Skeletal muscle satellite cell (primary cell): ENCODE measurements around the gene GTF2F2.
"Not testable (repeated sequence)": the region's sequence is repeated elsewhere in the genome, so short reads cannot be mapped to it uniquely, and the experiment has no call there.

Experiments
- H3K27me3 ChIP-seq: 2 replicates; pipeline ENCODE4 v1.7.0; 2013; ENCODE audit warnings: low read length; ENCODE audit not compliant: control insufficient read depth, insufficient read depth
- H3K36me3 ChIP-seq: 2 replicates; pipeline ENCODE4 v1.7.0; 2013; ENCODE audit warnings: mild to moderate bottlenecking, control low read depth, low read length; ENCODE audit not compliant: insufficient read depth
- H3K4me1 ChIP-seq: 2 replicates; pipeline ENCODE4 v1.7.0; 2013; ENCODE audit warnings: low read length; ENCODE audit not compliant: control insufficient read depth, insufficient read depth
- H3K4me2 ChIP-seq: 2 replicates; pipeline ENCODE4 v1.7.0; 2013; ENCODE audit warnings: mild to moderate bottlenecking, low read length
- H3K4me3 ChIP-seq: 2 replicates; pipeline ENCODE4 v1.7.0; 2013; ENCODE audit warnings: low read length
- H3K9ac ChIP-seq: 2 replicates; pipeline ENCODE4 v1.7.0; 2013; ENCODE audit warnings: mild to moderate bottlenecking, low read depth, low read length, moderate library complexity
- H3K9me3 ChIP-seq: replicated peaks from 2 replicates; pipeline ENCODE4 v1.7.0; 2013; ENCODE audit warnings: mild to moderate bottlenecking, control low read depth, low read length

Gene GTF2F2

GRCh38 chr13:45185286-45185685 is 65.0 kb downstream of the GTF2F2 start:
- Histone ChIP-seq H3K9me3 (no peaks in the 10 kb centered on the region), H3K9ac (no peak overlapping the region), H3K27me3 (no peaks in the 10 kb centered on the region), H3K4me2 (no peak overlapping the region), H3K4me3 (no peak overlapping the region), H3K36me3 (peaks cover 10% of the 10 kb centered on the region), H3K4me1 (peaks cover 29% of the 10 kb centered on the region)

DNA sequence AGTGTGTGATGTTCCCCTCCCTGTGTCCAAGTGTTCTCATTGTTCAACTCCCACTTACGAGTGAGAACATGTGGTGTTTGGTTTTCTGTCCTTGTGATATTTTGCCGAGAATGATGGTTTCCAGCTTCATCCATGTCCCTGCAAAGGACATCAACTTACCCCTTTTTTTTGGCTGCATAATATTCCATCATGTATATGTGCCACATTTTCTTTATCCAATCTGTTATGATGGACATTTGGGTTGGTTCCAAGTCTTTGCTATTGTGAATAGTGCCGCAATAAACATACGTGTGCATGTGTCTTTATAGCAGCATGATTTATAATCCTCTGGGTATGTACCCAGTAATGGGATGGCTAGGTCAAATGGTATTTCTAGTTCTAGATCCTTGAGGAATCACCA is 68.8 kb downstream of the GTF2F2 start:
- Histone ChIP-seq H3K4me1 (peaks cover 38% of the 10 kb centered on the region), H3K36me3 (peaks cover 10% of the 10 kb centered on the region)
- not testable (repeated sequence) for H3K27me3 ChIP-seq, H3K9me3 ChIP-seq, H3K4me3 ChIP-seq, H3K9ac ChIP-seq, H3K4me2 ChIP-seq

DNA sequence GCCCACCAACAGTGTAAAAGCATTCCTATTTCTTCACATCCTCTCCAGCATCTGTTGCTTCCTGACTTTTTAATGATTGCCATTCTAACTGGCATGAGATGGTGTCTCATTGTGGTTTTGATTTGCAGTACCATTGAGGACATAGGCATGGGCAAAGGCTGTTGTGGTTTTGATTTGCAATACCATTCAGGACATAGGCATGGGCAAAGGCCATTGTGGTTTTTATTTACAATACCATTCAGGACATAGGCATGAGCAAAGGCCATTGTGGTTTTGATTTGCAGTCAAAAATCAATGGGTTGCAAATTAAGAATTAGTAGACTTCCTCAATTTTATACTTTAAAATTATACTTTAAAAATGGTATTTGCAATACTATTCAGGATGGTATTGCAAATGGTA is 69.2 kb downstream of the GTF2F2 start:
- not testable (repeated sequence) for H3K9ac ChIP-seq, H3K9me3 ChIP-seq, H3K4me2 ChIP-seq, H3K27me3 ChIP-seq, H3K4me3 ChIP-seq
- peaks cover 14% of the 10 kb centered on the region for H3K36me3 ChIP-seq
- H3K4me1 ChIP-seq, result peaks cover 38% of the 10 kb centered on the region

GRCh38 chr13:45191874-45192273 is 71.6 kb downstream of the GTF2F2 start:
- H3K9ac ChIP-seq, result no peak overlapping the region
- no peaks in the 10 kb centered on the region for H3K27me3 ChIP-seq
- peaks cover 54% of the 10 kb centered on the region for H3K4me1 ChIP-seq
- no peak overlapping the region for H3K4me2 ChIP-seq
- no peak overlapping the region for H3K4me3 ChIP-seq
- no peaks in the 10 kb centered on the region for H3K9me3 ChIP-seq
- peaks cover 15% of the 10 kb centered on the region for H3K36me3 ChIP-seq

DNA sequence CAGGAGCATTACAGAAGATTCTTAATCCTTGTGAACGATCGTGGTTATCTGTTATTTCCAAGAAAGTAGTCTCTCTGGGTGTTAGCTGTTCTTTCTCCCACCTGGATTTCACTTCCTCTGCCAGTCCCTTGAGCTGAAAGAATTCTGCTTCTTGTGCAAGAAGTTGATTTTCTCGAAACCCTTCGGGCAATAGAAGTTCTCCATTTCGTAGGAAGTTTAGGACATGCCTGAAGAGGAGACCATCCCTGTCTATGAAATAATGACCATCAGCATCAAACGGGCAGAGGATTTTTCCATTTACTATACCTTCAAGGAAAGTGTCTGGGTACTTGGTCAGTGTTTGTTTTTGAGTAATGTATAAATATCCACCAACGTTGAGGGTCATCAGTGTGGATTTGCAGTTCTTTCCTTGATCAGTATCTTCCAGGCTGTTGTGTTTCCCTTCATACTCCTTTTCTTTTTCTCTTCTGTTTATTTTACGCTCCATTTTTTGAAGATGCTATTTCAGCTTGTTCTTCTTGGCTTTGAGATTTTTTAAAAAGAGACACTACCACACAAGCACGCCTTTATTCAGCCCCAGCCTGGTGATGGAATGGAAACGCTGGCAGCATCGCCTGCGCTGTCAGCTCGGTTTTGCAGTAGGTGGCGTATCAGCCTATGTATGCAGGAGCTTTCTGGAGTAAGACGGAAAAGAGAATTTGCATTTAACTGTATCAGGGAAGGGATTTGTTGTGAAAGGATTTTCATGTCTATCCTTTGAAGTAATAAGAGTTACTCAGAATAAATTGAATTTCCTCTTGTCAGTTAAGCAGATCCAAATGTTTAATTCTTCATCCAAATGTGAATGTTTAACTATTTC is 74.0 kb downstream of the GTF2F2 start:
- Histone ChIP-seq H3K36me3 (peaks cover 12% of the 10 kb centered on the region), H3K4me3 (no peak overlapping the region), H3K4me1 (peaks cover 45% of the 10 kb centered on the region), H3K9ac (no peak overlapping the region), H3K4me2 (no peak overlapping the region), H3K27me3 (no peaks in the 10 kb centered on the region), H3K9me3 (no peaks in the 10 kb centered on the region)

DNA sequence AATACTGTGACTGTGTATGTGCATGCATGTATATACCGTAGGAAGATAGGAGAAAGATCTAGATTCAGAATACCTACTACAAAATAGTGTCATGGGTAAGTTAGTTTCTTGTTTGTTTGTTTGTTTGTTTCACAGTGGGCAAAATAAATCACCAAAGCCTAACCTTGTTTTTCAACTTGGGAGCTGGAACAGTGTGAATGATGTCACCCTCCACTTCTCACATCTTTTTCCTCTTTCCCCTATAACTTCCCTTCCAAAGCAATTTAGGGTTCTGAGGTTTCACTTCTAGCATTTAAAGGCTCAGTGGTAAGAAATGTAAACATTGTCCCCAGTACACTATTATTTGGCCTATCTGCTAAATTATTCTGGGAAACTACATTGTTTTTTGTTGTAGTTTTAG is 75.1 kb downstream of the GTF2F2 start:
- no peak overlapping the region for H3K4me2 ChIP-seq
- H3K4me3 ChIP-seq, result no peak overlapping the region
- peaks cover 41% of the 10 kb centered on the region for H3K4me1 ChIP-seq
- peaks cover 12% of the 10 kb centered on the region for H3K36me3 ChIP-seq
- H3K9me3 ChIP-seq, result no peaks in the 10 kb centered on the region
- H3K9ac ChIP-seq, result no peak overlapping the region
- no peaks in the 10 kb centered on the region for H3K27me3 ChIP-seq

DNA sequence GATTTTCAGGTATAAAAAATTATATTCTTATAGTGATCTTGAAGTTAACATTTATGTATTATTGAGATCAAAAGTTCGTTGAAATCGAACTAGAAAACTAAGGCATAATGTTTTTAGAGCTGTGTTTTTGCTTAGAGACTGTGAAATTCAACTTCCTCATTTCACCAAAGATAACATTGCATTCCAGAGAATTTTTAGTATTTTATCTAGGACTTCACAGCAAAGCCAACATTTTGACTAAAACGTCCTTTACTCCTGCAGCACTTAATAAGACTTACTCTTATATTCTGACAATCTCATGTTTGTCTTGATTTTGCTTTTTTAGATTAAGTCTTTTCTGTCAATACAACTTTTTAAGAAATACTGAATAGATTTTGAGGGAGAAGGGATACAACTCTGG is 75.8 kb downstream of the GTF2F2 start:
- H3K4me1 ChIP-seq, result peaks cover 41% of the 10 kb centered on the region
- no peaks in the 10 kb centered on the region for H3K27me3 ChIP-seq

DNA sequence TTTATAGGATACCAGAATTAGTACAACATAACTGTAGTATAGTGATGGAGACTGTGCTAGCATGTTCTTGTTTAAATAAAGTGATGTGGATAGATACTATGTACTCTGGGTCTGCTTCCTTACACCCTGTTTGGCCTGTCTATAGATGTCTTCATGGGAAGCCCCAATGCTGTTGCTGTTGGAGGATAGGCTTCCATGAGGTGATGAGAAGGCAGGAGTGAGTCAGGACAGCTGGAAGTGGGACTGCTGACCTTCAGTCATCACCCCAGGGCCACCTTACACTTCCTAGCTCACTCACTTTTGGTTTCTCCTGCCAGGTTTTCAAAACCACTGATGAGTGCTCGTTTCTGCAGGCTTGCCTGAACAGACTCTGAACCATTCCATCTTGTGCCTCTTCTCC is 76.3 kb downstream of the GTF2F2 start:
- H3K36me3 ChIP-seq, result peaks cover 13% of the 10 kb centered on the region
- no peak overlapping the region for H3K4me3 ChIP-seq
- H3K9ac ChIP-seq, result no peak overlapping the region
- H3K4me2 ChIP-seq, result peak overlapping the region; percentile 7
- peaks cover 39% of the 10 kb centered on the region for H3K4me1 ChIP-seq
- H3K27me3 ChIP-seq, result no peaks in the 10 kb centered on the region
- no peaks in the 10 kb centered on the region for H3K9me3 ChIP-seq

More for the DNA sequence above, 75.8 kb downstream of the GTF2F2 start:
- Histone ChIP-seq H3K9ac (no peak overlapping the region), H3K4me3 (no peak overlapping the region), H3K36me3 (peaks cover 12% of the 10 kb centered on the region), H3K9me3 (no peaks in the 10 kb centered on the region), H3K4me2 (peak overlapping the region; percentile 7)

DNA sequence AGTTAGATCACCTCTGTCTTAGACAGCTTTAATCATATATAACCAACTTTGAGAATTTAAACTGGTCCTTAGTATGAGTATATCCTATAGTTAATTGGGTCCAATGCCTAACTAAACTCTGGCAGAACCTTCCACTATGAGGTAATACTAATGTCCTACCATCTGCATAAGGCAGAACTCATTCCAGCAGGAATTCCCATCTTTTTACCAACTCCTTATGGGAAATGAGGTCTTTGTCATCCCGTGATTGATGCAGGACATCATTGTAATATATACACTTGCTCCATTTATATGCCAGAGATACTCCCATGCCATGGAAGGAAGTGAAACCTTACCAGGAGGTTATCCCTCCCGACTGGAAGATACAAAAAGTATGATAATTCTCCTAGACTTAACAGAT is 77.7 kb downstream of the GTF2F2 start:
- Histone ChIP-seq H3K9ac (no peak overlapping the region), H3K9me3 (no peaks in the 10 kb centered on the region), H3K36me3 (peaks cover 15% of the 10 kb centered on the region), H3K4me1 (peaks cover 25% of the 10 kb centered on the region), H3K4me2 (no peak overlapping the region), H3K27me3 (no peaks in the 10 kb centered on the region), H3K4me3 (no peak overlapping the region)

DNA sequence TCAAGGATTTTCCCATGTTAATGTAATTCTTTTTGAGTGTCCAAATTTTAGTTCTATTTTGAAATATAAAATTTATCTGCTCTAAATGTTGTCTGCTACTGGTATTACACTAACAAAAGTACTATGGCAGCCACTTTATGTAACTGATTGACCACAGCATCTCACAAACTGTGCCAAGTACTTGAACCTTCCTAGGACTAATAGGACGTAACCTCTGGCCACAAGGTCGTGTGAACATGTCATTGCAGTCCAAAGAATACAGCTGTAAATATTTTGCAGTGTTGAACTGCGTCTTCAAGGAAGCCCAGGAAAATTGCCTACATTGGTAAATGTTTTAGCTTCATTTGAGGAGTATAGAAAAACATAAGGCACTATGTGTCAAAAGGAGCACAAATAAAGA is 78.6 kb downstream of the GTF2F2 start:
- peaks cover 24% of the 10 kb centered on the region for H3K4me1 ChIP-seq
- H3K36me3 ChIP-seq, result peaks cover 10% of the 10 kb centered on the region
- no peak overlapping the region for H3K4me2 ChIP-seq
- no peaks in the 10 kb centered on the region for H3K9me3 ChIP-seq
- no peak overlapping the region for H3K9ac ChIP-seq
- H3K27me3 ChIP-seq, result no peaks in the 10 kb centered on the region
- H3K4me3 ChIP-seq, result no peak overlapping the region

GRCh38 chr13:45199711-45200110 is 79.4 kb downstream of the GTF2F2 start:
- no peaks in the 10 kb centered on the region for H3K27me3 ChIP-seq
- H3K4me3 ChIP-seq, result no peak overlapping the region
- H3K9me3 ChIP-seq, result no peaks in the 10 kb centered on the region
- H3K36me3 ChIP-seq, result peaks cover 4% of the 10 kb centered on the region
- H3K4me1 ChIP-seq, result peaks cover 26% of the 10 kb centered on the region
- no peak overlapping the region for H3K4me2 ChIP-seq
- H3K9ac ChIP-seq, result no peak overlapping the region

DNA sequence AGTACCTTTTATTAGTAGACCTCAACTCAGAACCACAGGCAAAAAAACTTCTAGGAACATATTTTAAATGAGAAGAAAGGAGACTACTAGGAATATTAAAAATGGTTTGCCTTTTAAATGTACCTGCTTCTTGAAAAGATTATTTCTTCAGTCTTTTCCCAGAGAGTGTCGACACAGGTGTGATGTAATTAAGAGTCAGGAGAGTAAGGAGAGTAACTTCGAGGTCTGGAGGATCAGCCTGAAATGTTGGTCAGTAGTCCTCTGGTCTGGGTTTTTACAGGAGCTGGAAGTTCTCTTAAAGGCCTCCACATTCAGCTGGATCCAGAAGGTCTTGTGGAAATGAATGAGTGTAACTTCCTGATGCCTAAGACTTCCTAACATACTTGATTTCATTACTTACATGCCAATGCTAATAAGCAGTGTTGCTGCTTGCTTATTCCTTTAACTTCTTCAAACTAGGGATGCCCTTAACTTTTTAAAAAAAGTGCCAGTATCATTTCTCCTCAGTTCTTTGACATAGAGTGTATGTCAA is 80.5 kb downstream of the GTF2F2 start, which contains the start of gene KCTD4:
Gene KCTD4, minus strand, starts transcription at position 345 of the 532 bp plus-strand sequence. CDS start 6,478 bp downstream, outside the sequence.
- peak within 1 kb of the TSS; percentile 42 for H3K4me2 ChIP-seq
- H3K4me1 ChIP-seq, result peaks cover 30% of the 10 kb centered on the region
- no peaks in the 10 kb centered on the region for H3K27me3 ChIP-seq
- no peak within 1 kb of the TSS for H3K9ac ChIP-seq
- no peak within 1 kb of the TSS for H3K4me3 ChIP-seq
- H3K9me3 ChIP-seq, result no peaks in the 10 kb centered on the region
- peaks cover 4% of the 10 kb centered on the region for H3K36me3 ChIP-seq
